DOHH2 (cell line): ENCODE measurements around the gene GSS.

ENCODE experiments used
- H3F3A ChIP-seq: fragments of 200-600 bp; sonication (generic), shearing (Covaris generic); 2 replicates; pipeline ENCODE4 v1.6.0; 2016; ENCODE audit warnings: antibody characterized with exemption, mild to moderate bottlenecking; ENCODE audit not compliant: control insufficient read depth, insufficient read depth
- H3K27ac ChIP-seq: fragments of 200-600 bp; sonication (generic); 2 replicates; pipeline ENCODE4 v1.5.1; 2014; ENCODE audit warnings: low read depth, mild to moderate bottlenecking, low read length, moderate library complexity
- H3K27me3 ChIP-seq: fragments of 200-600 bp; sonication (generic); 2 replicates; pipeline ENCODE4 v1.6.1; 2014; ENCODE audit warnings: mild to moderate bottlenecking, low read length, mixed read lengths; ENCODE audit not compliant: control insufficient read depth
- H3K36me3 ChIP-seq: fragments of 200-600 bp; sonication (generic); 2 replicates; pipeline ENCODE4 v1.6.1; 2014; ENCODE audit warnings: mild to moderate bottlenecking, low read length, moderate library complexity, mixed read lengths; ENCODE audit not compliant: control insufficient read depth
- H3K4me1 ChIP-seq: fragments of 200-600 bp; sonication (generic); 2 replicates; pipeline ENCODE4 v1.6.1; 2014; ENCODE audit warnings: mild to moderate bottlenecking, low read length, mixed read lengths; ENCODE audit not compliant: control insufficient read depth
- H3K4me2 ChIP-seq: fragments of 200-600 bp; sonication (generic); 2 replicates; pipeline ENCODE4 v1.6.0; 2014; ENCODE audit warnings: mild to moderate bottlenecking, low read length, moderate library complexity
- H3K4me3 ChIP-seq: fragments of 200-600 bp; sonication (generic); 2 replicates; pipeline ENCODE4 v1.5.1; 2014; ENCODE audit warnings: mild to moderate bottlenecking, low read length, mixed read lengths
- H3K79me2 ChIP-seq: fragments of 200-600 bp; sonication (generic); 2 replicates; pipeline ENCODE4 v1.6.1; 2014; ENCODE audit warnings: mild to moderate bottlenecking, low read length, mixed read lengths; ENCODE audit not compliant: control insufficient read depth
- H3K9me2 ChIP-seq: fragments of 200-600 bp; sonication (generic); replicated peaks from 2 replicates; pipeline ENCODE4 v1.6.1; 2014; ENCODE audit warnings: mild to moderate bottlenecking, low read length, mixed read lengths; ENCODE audit not compliant: control insufficient read depth
- H3K9me3 ChIP-seq: fragments of 200-600 bp; sonication (generic); 2 replicates; pipeline ENCODE4 v1.6.1; 2014; ENCODE audit warnings: antibody characterized with exemption, low read length, mixed read lengths; ENCODE audit not compliant: control insufficient read depth, insufficient read depth
- H4K20me1 ChIP-seq: fragments of 200-600 bp; sonication (generic); 2 replicates; pipeline ENCODE4 v1.6.0; 2014; ENCODE audit warnings: low read depth, mild to moderate bottlenecking, antibody characterized with exemption, low read length, moderate library complexity; ENCODE audit not compliant: control insufficient read depth, insufficient read depth
- EZH2phosphoT487 ChIP-seq: fragments of 200-600 bp; sonication (generic); IDR thresholded peaks from 2 replicates; pipeline ENCODE4 v1.6.1; 2017; ENCODE audit warnings: borderline replicate concordance, mild to moderate bottlenecking, antibody characterized with exemption, low read length, moderate library complexity, mixed read lengths
- TF ChIP-seq, protein P1 (sequence below): fragments of 200-600 bp; sonication (generic); IDR thresholded peaks from one replicate; pipeline ENCODE4 v1.5.1; 2014; ENCODE audit warnings: antibody characterized with exemption, mild to moderate bottlenecking, low read depth, low read length; ENCODE audit not compliant: poor library complexity, severe bottlenecking

The GSS gene

DNA sequence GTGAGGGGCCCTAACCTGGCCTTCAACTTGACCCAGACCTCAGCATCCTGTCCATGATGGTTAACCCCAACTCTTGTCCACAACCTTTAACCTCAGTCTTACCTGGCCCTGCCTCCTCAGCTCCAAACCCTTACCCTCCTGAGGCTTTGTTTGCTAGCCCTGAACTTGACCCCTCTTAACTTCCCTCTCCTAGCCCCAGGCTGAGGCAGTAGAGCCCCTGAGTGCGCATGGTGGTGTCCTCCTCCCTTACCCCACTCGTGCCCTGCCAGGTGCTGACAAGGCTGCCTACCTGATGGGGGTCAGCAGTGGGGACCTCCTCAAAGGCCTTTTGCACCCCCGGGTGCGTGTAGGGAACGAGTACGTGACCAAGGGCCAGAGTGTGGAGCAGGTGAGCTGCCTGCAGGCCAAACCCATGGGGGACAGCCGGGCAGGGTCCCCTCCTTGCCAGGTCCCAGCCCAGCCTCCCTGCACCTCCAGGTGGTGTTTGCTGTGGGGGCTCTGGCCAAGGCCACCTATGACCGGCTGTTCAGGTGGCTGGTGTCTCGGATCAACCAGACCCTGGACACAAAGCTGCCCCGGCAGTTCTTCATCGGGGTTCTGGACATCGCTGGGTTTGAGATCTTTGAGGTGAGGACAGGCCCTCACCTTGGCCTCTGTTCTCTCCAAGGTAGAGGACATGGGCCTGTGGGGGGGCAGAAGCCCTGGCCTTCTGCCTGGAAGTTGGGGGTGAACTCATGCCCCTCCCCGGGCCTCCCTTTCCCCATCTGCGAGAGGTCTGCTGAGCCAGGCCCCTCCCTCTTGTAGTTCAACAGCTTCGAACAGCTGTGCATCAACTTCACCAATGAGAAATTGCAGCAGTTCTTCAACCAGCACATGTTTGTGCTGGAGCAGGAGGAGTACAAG lies 31.9 kb upstream of the GSS start:
- Histone ChIP-seq H3K27ac (no peak overlapping the region), H3K79me2 (no peaks in the 10 kb centered on the region), H3K36me3 (no peaks in the 10 kb centered on the region), H3K4me1 (no peaks in the 10 kb centered on the region), H3K4me3 (no peak overlapping the region), H3K9me2 (no peaks in the 10 kb centered on the region), H3K9me3 (no peaks in the 10 kb centered on the region), H3F3A (no peaks in the 10 kb centered on the region), H4K20me1 (peaks cover 3% of the 10 kb centered on the region; the same call in 1 of the 2 replicates), H3K27me3 (peaks cover 9% of the 10 kb centered on the region), H3K4me2 (no peak overlapping the region)
- TF ChIP-seq, protein P1, sequence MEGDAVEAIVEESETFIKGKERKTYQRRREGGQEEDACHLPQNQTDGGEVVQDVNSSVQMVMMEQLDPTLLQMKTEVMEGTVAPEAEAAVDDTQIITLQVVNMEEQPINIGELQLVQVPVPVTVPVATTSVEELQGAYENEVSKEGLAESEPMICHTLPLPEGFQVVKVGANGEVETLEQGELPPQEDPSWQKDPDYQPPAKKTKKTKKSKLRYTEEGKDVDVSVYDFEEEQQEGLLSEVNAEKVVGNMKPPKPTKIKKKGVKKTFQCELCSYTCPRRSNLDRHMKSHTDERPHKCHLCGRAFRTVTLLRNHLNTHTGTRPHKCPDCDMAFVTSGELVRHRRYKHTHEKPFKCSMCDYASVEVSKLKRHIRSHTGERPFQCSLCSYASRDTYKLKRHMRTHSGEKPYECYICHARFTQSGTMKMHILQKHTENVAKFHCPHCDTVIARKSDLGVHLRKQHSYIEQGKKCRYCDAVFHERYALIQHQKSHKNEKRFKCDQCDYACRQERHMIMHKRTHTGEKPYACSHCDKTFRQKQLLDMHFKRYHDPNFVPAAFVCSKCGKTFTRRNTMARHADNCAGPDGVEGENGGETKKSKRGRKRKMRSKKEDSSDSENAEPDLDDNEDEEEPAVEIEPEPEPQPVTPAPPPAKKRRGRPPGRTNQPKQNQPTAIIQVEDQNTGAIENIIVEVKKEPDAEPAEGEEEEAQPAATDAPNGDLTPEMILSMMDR: no peak
- no peak for TF ChIP-seq EZH2phosphoT487

DNA sequence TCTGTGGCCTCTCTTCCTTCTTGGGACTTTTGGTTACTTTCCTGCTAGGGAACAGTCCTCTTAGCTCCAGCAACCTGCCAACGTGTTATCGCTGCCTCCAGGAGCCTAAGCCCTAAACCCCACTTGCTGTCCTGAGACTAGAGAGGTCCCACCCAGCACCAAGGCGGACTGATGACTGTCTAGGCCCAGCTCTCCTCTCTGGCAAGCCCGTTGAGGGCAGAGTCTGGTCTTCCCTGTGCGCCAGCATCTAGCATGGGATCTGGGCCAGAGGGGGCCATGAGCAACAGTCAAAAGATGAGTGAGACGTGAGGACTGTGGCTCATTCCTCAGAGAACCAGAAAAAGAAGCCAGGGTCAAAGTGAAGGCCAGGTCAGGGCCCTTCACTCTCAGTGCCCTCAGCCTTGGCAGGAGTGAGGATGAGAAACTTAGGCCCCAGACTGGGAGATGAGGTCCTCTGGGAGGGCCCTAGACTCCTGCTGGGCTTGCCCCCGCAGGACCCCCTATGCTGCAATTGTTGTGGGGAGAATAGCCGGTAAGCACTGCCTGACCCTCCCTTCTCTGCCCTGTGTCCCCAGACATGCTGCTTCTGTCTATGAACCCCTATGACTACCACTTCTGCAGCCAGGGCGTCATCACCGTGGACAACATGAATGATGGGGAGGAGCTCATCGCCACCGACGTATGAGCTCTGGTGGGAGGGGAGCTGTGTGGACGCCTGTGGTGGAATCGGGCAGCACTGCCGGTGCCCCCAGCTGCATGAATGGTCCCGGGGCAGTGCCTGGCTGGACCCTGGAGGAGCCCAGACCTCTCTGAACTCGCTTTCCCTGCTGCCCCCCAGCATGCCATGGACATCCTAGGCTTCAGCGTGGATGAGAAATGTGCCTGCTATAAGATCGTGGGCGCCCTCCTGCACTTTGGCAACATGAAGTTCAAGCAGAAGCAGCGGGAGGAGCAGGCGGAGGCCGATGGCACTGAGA lies 31.0 kb upstream of the GSS start:
- Histone ChIP-seq H3K4me2 (no peak overlapping the region), H3K4me3 (no peak overlapping the region), H3K27me3 (peaks cover 9% of the 10 kb centered on the region), H3F3A (no peaks in the 10 kb centered on the region), H3K4me1 (no peaks in the 10 kb centered on the region), H3K9me2 (no peaks in the 10 kb centered on the region), H3K27ac (no peak overlapping the region), H4K20me1 (peaks cover 3% of the 10 kb centered on the region; the same call in 1 of the 2 replicates), H3K9me3 (no peaks in the 10 kb centered on the region), H3K36me3 (no peaks in the 10 kb centered on the region), H3K79me2 (no peaks in the 10 kb centered on the region)
- TF ChIP-seq EZH2phosphoT487: no peak
- TF ChIP-seq, protein P1: no peak

DNA sequence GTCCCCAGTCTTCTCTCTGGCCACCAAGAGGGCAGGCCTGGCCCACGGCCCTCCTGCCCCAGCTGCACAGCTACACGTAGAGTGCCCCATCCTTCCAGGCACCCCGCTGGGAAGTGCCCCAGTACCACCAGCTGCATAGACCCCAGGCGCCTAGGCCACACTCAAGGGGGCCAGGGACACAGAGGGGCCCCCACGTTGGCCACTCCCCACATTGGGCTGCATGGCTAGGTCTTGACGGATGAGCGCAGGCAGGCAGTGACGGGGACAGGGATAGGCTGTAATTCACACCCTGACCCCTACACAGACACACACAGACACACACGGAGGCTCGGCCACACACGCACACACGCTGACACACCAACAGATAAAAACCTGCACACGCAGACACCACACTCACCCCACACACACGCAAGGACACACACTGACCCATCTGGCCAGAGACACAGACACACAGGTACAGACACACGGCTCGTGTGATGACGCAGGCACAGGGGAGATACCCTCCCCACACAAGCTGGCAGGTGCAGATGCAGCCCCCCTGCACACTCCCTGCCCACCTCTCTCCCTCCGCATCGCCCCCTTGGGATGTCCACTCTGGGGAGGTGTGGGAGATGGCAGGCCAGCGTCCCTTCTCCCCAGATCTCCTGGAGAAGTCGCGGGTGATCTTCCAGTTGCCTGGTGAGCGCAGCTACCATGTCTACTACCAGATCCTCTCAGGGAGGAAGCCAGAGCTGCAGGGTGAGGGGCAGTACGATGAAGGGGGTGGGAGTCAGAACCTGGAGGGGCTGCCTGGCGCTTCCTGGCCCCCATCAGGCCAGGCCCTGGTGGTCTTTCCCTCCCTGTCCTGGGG lies 30.1 kb upstream of the GSS start:
- Histone ChIP-seq H3K27me3 (peaks cover 9% of the 10 kb centered on the region), H3K4me3 (no peak overlapping the region), H3K9me3 (no peaks in the 10 kb centered on the region), H3K9me2 (no peaks in the 10 kb centered on the region), H3K27ac (no peak overlapping the region), H3K36me3 (no peaks in the 10 kb centered on the region), H4K20me1 (peaks cover 3% of the 10 kb centered on the region; the same call in 1 of the 2 replicates), H3K4me2 (no peak overlapping the region), H3F3A (no peaks in the 10 kb centered on the region), H3K4me1 (no peaks in the 10 kb centered on the region), H3K79me2 (no peaks in the 10 kb centered on the region)
- TF ChIP-seq, protein P1: no peak
- no peak for TF ChIP-seq EZH2phosphoT487
